Measurements from ENCODE around the gene C1orf198. TPM values are rescaled to one million over a fixed set of nuclear protein-coding genes. Genes with fewer than 3 reads are reported as not detected.

Gene C1orf198
- total RNA-seq, 1 donor from 2014 or later = 32.9 TPM

- Histone ChIP-seq H3K9me3 (ENCODE audit: control insufficient read depth in 3 of 3, low read length in 3 of 3) (no peaks in the 10 kb centered on the region), H3K36me3 (ENCODE audit: control insufficient read depth in 3 of 3, insufficient read depth in 3 of 3, low read length in 3 of 3) (no peaks in the 10 kb centered on the region), H3K9ac (ENCODE audit: low read depth in 1 of 3, low read length in 3 of 3) (no peak overlapping the region), H3K4me1 (ENCODE audit: control insufficient read depth in 3 of 3, insufficient read depth in 3 of 3, low read length in 3 of 3) (no peaks in the 10 kb centered on the region), H3K27ac (ENCODE audit: low read depth, low read length) (no peak overlapping the region), H3K27me3 (ENCODE audit: control insufficient read depth in 3 of 3, insufficient read depth in 3 of 3, low read length in 3 of 3) (peaks cover 0 to 6% (median 0%) of the 10 kb centered on the region in 3 donors), H3K4me3 (ENCODE audit: low read length in 3 of 3) (no peak overlapping the region)
These were observed 71.7 kb downstream of the C1orf198 start for GRCh38 chr1:230796626-230797025.

- no peak overlapping the region for H3K9ac ChIP-seq (ENCODE audit: low read depth in 1 of 3, low read length in 3 of 3)
- H3K4me3 ChIP-seq (ENCODE audit: low read length in 3 of 3) = no peak overlapping the region
- no peaks in the 10 kb centered on the region for H3K9me3 ChIP-seq (ENCODE audit: control insufficient read depth in 3 of 3, low read length in 3 of 3)
- no peaks in the 10 kb centered on the region for H3K36me3 ChIP-seq (ENCODE audit: control insufficient read depth in 3 of 3, insufficient read depth in 3 of 3, low read length in 3 of 3)
- H3K27ac ChIP-seq (ENCODE audit: low read depth, low read length) = no peak overlapping the region
- H3K27me3 ChIP-seq (ENCODE audit: control insufficient read depth in 3 of 3, insufficient read depth in 3 of 3, low read length in 3 of 3) = peaks cover 0 to 8% (median 0%) of the 10 kb centered on the region in 3 donors
- H3K4me1 ChIP-seq (ENCODE audit: control insufficient read depth in 3 of 3, insufficient read depth in 3 of 3, low read length in 3 of 3) = no peaks in the 10 kb centered on the region
These were observed 73.3 kb downstream of the C1orf198 start for GRCh38 chr1:230794871-230795605.

GRCh38 chr1:230794431-230794830, 73.9 kb downstream of the C1orf198 start:
- H3K4me3 ChIP-seq (ENCODE audit: low read length in 3 of 3) = no peak overlapping the region
- H3K9ac ChIP-seq (ENCODE audit: low read depth in 1 of 3, low read length in 3 of 3) = no peak overlapping the region
- peaks cover 0 to 8% (median 0%) of the 10 kb centered on the region in 3 donors for H3K27me3 ChIP-seq (ENCODE audit: control insufficient read depth in 3 of 3, insufficient read depth in 3 of 3, low read length in 3 of 3)
- no peaks in the 10 kb centered on the region for H3K9me3 ChIP-seq (ENCODE audit: control insufficient read depth in 3 of 3, low read length in 3 of 3)
- H3K4me1 ChIP-seq (ENCODE audit: control insufficient read depth in 3 of 3, insufficient read depth in 3 of 3, low read length in 3 of 3) = no peaks in the 10 kb centered on the region
- H3K27ac ChIP-seq (ENCODE audit: low read depth, low read length) = no peak overlapping the region
- H3K36me3 ChIP-seq (ENCODE audit: control insufficient read depth in 3 of 3, insufficient read depth in 3 of 3, low read length in 3 of 3) = no peaks in the 10 kb centered on the region

- Histone ChIP-seq H3K9ac (ENCODE audit: low read depth in 1 of 3, low read length in 3 of 3) (no peak overlapping the region), H3K9me3 (ENCODE audit: control insufficient read depth in 3 of 3, low read length in 3 of 3) (no peaks in the 10 kb centered on the region), H3K4me3 (ENCODE audit: low read length in 3 of 3) (no peak overlapping the region), H3K36me3 (ENCODE audit: control insufficient read depth in 3 of 3, insufficient read depth in 3 of 3, low read length in 3 of 3) (no peaks in the 10 kb centered on the region), H3K4me1 (ENCODE audit: control insufficient read depth in 3 of 3, insufficient read depth in 3 of 3, low read length in 3 of 3) (no peaks in the 10 kb centered on the region), H3K27ac (ENCODE audit: low read depth, low read length) (no peak overlapping the region), H3K27me3 (ENCODE audit: control insufficient read depth in 3 of 3, insufficient read depth in 3 of 3, low read length in 3 of 3) (peaks cover 0 to 8% (median 0%) of the 10 kb centered on the region in 3 donors)
These were observed 74.9 kb downstream of the C1orf198 start for GRCh38 chr1:230793463-230793745.

- H3K9me3 ChIP-seq (ENCODE audit: control insufficient read depth in 3 of 3, low read length in 3 of 3) = no peaks in the 10 kb centered on the region
- no peak overlapping the region for H3K9ac ChIP-seq (ENCODE audit: low read depth in 1 of 3, low read length in 3 of 3)
- no peaks in the 10 kb centered on the region for H3K36me3 ChIP-seq (ENCODE audit: control insufficient read depth in 3 of 3, insufficient read depth in 3 of 3, low read length in 3 of 3)
- peaks cover 0 to 8% (median 0%) of the 10 kb centered on the region in 3 donors for H3K27me3 ChIP-seq (ENCODE audit: control insufficient read depth in 3 of 3, insufficient read depth in 3 of 3, low read length in 3 of 3)
- H3K27ac ChIP-seq (ENCODE audit: low read depth, low read length) = no peak overlapping the region
- no peaks in the 10 kb centered on the region for H3K4me1 ChIP-seq (ENCODE audit: control insufficient read depth in 3 of 3, insufficient read depth in 3 of 3, low read length in 3 of 3)
- no peak overlapping the region for H3K4me3 ChIP-seq (ENCODE audit: low read length in 3 of 3)
These were observed 75.4 kb downstream of the C1orf198 start for GRCh38 chr1:230792691-230793462.

GRCh38 chr1:230791986-230792564, 76.2 kb downstream of the C1orf198 start:
- no peaks in the 10 kb centered on the region for H3K4me1 ChIP-seq (ENCODE audit: control insufficient read depth in 3 of 3, insufficient read depth in 3 of 3, low read length in 3 of 3)
- no peak overlapping the region for H3K4me3 ChIP-seq (ENCODE audit: low read length in 3 of 3)
- no peaks in the 10 kb centered on the region for H3K9me3 ChIP-seq (ENCODE audit: control insufficient read depth in 3 of 3, low read length in 3 of 3)
- no peaks in the 10 kb centered on the region for H3K36me3 ChIP-seq (ENCODE audit: control insufficient read depth in 3 of 3, insufficient read depth in 3 of 3, low read length in 3 of 3)
- peaks cover 0 to 8% (median 0%) of the 10 kb centered on the region in 3 donors for H3K27me3 ChIP-seq (ENCODE audit: control insufficient read depth in 3 of 3, insufficient read depth in 3 of 3, low read length in 3 of 3)
- H3K27ac ChIP-seq (ENCODE audit: low read depth, low read length) = no peak overlapping the region
- H3K9ac ChIP-seq (ENCODE audit: low read depth in 1 of 3, low read length in 3 of 3) = no peak overlapping the region

- H3K27ac ChIP-seq (ENCODE audit: low read depth, low read length) = no peak overlapping the region
- no peaks in the 10 kb centered on the region for H3K4me1 ChIP-seq (ENCODE audit: control insufficient read depth in 3 of 3, insufficient read depth in 3 of 3, low read length in 3 of 3)
- H3K9me3 ChIP-seq (ENCODE audit: control insufficient read depth in 3 of 3, low read length in 3 of 3) = no peaks in the 10 kb centered on the region
- H3K4me3 ChIP-seq (ENCODE audit: low read length in 3 of 3) = no peak overlapping the region
- H3K9ac ChIP-seq (ENCODE audit: low read depth in 1 of 3, low read length in 3 of 3) = no peak overlapping the region
- H3K27me3 ChIP-seq (ENCODE audit: control insufficient read depth in 3 of 3, insufficient read depth in 3 of 3, low read length in 3 of 3) = peaks cover 0 to 8% (median 0%) of the 10 kb centered on the region in 3 donors
- H3K36me3 ChIP-seq (ENCODE audit: control insufficient read depth in 3 of 3, insufficient read depth in 3 of 3, low read length in 3 of 3) = no peaks in the 10 kb centered on the region
These were observed 78.3 kb downstream of the C1orf198 start for GRCh38 chr1:230790026-230790425.

- Histone ChIP-seq H3K4me1 (ENCODE audit: control insufficient read depth in 3 of 3, insufficient read depth in 3 of 3, low read length in 3 of 3) (no peaks in the 10 kb centered on the region), H3K27me3 (ENCODE audit: control insufficient read depth in 3 of 3, insufficient read depth in 3 of 3, low read length in 3 of 3) (peaks cover 0 to 8% (median 0%) of the 10 kb centered on the region in 3 donors), H3K9ac (ENCODE audit: low read depth in 1 of 3, low read length in 3 of 3) (no peak overlapping the region), H3K9me3 (ENCODE audit: control insufficient read depth in 3 of 3, low read length in 3 of 3) (no peaks in the 10 kb centered on the region), H3K27ac (ENCODE audit: low read depth, low read length) (no peak overlapping the region), H3K4me3 (ENCODE audit: low read length in 3 of 3) (no peak overlapping the region), H3K36me3 (ENCODE audit: control insufficient read depth in 3 of 3, insufficient read depth in 3 of 3, low read length in 3 of 3) (no peaks in the 10 kb centered on the region)
These were observed 79.6 kb downstream of the C1orf198 start for GRCh38 chr1:230788561-230789275.

- Histone ChIP-seq H3K27me3 (ENCODE audit: control insufficient read depth in 3 of 3, insufficient read depth in 3 of 3, low read length in 3 of 3) (peaks cover 0 to 8% (median 0%) of the 10 kb centered on the region in 3 donors), H3K4me1 (ENCODE audit: control insufficient read depth in 3 of 3, insufficient read depth in 3 of 3, low read length in 3 of 3) (no peaks in the 10 kb centered on the region), H3K27ac (ENCODE audit: low read depth, low read length) (no peak overlapping the region), H3K4me3 (ENCODE audit: low read length in 3 of 3) (no peak overlapping the region), H3K36me3 (ENCODE audit: control insufficient read depth in 3 of 3, insufficient read depth in 3 of 3, low read length in 3 of 3) (no peaks in the 10 kb centered on the region), H3K9ac (ENCODE audit: low read depth in 1 of 3, low read length in 3 of 3) (no peak overlapping the region), H3K9me3 (ENCODE audit: control insufficient read depth in 3 of 3, low read length in 3 of 3) (no peaks in the 10 kb centered on the region)
These were observed 80.8 kb downstream of the C1orf198 start for GRCh38 chr1:230787471-230787870.
